ENCODE results near the gene FBXW9.

DNA sequence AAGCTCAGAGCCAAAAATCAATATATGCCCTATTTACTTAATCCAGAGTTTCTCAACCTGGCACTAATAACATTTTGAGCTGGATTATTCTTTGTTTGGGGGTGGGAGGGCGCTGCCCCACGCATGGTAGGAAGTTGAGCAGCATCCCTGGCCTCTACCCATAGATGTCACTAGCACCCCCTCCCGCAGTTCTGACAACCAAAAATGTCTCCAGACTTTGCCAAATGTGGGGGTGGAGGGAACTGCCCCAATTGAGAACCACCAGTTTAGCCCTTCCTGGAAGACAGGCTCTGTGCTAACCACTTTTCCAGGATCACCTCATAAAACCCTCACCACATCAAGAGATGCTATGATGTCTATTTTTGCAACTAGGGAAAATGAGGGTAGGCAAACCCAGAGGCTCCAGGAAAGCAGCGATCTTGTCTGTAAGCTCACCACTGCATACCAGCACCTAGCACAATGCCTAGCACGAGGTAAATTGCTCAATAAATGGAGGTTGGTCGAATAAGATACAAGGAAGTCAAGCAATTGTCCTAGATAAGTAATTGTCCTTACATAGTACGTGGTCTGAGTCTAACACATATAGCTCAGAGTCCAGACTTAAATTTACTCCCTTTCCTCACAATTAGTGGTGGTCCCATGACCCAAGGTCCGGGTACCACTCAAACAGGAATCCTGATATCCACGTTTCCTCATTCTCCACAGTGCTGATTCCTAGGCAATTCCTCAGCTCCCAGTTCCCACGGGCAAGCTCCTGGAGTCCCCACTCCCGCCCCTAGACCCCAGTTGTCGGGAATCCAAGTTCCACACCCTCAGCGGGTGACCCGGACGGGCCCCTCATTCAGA is 37.2 kb upstream of the FBXW9 start:
- TF ChIP-seq, protein P1, sequence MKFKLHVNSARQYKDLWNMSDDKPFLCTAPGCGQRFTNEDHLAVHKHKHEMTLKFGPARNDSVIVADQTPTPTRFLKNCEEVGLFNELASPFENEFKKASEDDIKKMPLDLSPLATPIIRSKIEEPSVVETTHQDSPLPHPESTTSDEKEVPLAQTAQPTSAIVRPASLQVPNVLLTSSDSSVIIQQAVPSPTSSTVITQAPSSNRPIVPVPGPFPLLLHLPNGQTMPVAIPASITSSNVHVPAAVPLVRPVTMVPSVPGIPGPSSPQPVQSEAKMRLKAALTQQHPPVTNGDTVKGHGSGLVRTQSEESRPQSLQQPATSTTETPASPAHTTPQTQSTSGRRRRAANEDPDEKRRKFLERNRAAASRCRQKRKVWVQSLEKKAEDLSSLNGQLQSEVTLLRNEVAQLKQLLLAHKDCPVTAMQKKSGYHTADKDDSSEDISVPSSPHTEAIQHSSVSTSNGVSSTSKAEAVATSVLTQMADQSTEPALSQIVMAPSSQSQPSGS (CRISPR knock-in tag; IDR thresholded peaks at IDR 0.05) = no peak
- TF ChIP-seq ZBTB8A (CRISPR knock-in tag; IDR thresholded peaks at IDR 0.05; ENCODE audit: borderline replicate concordance, low read depth) = no peak
- TF ChIP-seq, protein P2, sequence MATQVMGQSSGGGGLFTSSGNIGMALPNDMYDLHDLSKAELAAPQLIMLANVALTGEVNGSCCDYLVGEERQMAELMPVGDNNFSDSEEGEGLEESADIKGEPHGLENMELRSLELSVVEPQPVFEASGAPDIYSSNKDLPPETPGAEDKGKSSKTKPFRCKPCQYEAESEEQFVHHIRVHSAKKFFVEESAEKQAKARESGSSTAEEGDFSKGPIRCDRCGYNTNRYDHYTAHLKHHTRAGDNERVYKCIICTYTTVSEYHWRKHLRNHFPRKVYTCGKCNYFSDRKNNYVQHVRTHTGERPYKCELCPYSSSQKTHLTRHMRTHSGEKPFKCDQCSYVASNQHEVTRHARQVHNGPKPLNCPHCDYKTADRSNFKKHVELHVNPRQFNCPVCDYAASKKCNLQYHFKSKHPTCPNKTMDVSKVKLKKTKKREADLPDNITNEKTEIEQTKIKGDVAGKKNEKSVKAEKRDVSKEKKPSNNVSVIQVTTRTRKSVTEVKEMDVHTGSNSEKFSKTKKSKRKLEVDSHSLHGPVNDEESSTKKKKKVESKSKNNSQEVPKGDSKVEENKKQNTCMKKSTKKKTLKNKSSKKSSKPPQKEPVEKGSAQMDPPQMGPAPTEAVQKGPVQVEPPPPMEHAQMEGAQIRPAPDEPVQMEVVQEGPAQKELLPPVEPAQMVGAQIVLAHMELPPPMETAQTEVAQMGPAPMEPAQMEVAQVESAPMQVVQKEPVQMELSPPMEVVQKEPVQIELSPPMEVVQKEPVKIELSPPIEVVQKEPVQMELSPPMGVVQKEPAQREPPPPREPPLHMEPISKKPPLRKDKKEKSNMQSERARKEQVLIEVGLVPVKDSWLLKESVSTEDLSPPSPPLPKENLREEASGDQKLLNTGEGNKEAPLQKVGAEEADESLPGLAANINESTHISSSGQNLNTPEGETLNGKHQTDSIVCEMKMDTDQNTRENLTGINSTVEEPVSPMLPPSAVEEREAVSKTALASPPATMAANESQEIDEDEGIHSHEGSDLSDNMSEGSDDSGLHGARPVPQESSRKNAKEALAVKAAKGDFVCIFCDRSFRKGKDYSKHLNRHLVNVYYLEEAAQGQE (IDR thresholded peaks at IDR 0.05; ENCODE audit: borderline replicate concordance in 1 of 2, low read depth in 1 of 2, low read length in 2 of 2) = no peak
- TF ChIP-seq, protein P3, sequence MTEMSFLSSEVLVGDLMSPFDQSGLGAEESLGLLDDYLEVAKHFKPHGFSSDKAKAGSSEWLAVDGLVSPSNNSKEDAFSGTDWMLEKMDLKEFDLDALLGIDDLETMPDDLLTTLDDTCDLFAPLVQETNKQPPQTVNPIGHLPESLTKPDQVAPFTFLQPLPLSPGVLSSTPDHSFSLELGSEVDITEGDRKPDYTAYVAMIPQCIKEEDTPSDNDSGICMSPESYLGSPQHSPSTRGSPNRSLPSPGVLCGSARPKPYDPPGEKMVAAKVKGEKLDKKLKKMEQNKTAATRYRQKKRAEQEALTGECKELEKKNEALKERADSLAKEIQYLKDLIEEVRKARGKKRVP (CRISPR knock-in tag; IDR thresholded peaks at IDR 0.05) = no peak
- TF ChIP-seq KLF12 (CRISPR knock-in tag; IDR thresholded peaks at IDR 0.05; ENCODE audit: borderline replicate concordance) = no peak
- no peak for TF ChIP-seq ZNF768 (CRISPR knock-in tag; IDR thresholded peaks at IDR 0.05)
